ENCODE data around the gene FTCDNL1. TPM values are rescaled to one million over a fixed set of nuclear protein-coding genes. Genes with fewer than 3 reads are reported as not detected.

FTCDNL1 gene
- total RNA-seq, 1 donor from 2014 or later: 0.45 TPM

DNA sequence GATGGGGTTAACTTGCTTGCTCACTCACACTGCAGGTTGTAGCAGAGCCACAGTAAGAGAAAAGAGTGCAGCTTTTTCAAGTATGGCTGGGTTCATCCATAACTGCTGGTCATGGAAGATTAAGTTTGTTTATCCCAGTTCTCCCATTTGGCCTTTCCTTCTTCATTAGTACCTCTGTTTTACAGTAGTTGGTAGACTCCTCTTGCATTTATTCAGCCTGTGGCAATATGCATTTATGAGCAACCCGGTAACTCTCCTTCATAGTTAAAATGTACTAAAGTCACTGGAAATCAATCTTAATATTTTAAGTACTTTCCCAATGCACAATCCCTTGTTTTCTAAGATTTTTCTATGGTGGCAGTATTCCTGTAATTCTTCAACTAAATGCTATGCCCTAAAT, 14.0 kb downstream of the FTCDNL1 start:
- Histone ChIP-seq H3K9ac (ENCODE audit: low read length) (no peak overlapping the region), H3K4me3 (ENCODE audit: insufficient read depth, low read depth, low read length) (no peak overlapping the region), H3K4me2 (ENCODE audit: low read length) (no peak overlapping the region), H3K36me3 (ENCODE audit: insufficient read depth, low read length) (no peaks in the 10 kb centered on the region), H3K79me2 (ENCODE audit: insufficient read depth, low read length) (no peaks in the 10 kb centered on the region), H3K27ac (ENCODE audit: low read depth, low read length) (no peak overlapping the region), H3K9me3 (ENCODE audit: insufficient read depth, low read depth, low read length) (no peaks in the 10 kb centered on the region), H3K4me1 (ENCODE audit: insufficient read depth, low read length) (no peaks in the 10 kb centered on the region), H3K27me3 (ENCODE audit: insufficient read depth, low read length) (no peaks in the 10 kb centered on the region), H4K20me1 (ENCODE audit: insufficient read depth, low read length) (no peaks in the 10 kb centered on the region), H2AFZ (ENCODE audit: low read depth, low read length) (no peak overlapping the region)
- Mint-ChIP-seq H3K4me3 (ENCODE audit: unreplicated experiment) (no peak overlapping the region), H3K27me3 (ENCODE audit: low read depth, unreplicated experiment) (peaks cover 14% of the 10 kb centered on the region), H3K9me3 (ENCODE audit: unreplicated experiment) (peaks cover 5% of the 10 kb centered on the region), H3K4me1 (ENCODE audit: low read depth, unreplicated experiment) (peaks cover 2% of the 10 kb centered on the region), H3K27ac (ENCODE audit: unreplicated experiment) (no peak overlapping the region), H3K36me3 (ENCODE audit: low read depth, unreplicated experiment) (no peaks in the 10 kb centered on the region)
- DNase-seq (ENCODE audit: low read depth) (no peak), FAIRE-seq (no peak)
- TF ChIP-seq CTCF (IDR thresholded peaks at IDR 0.05; ENCODE audit: insufficient read depth, low read depth, low read length) (no peak), EZH2 (IDR thresholded peaks at IDR 0.05; ENCODE audit: insufficient read depth, low read length) (no peak)

DNA sequence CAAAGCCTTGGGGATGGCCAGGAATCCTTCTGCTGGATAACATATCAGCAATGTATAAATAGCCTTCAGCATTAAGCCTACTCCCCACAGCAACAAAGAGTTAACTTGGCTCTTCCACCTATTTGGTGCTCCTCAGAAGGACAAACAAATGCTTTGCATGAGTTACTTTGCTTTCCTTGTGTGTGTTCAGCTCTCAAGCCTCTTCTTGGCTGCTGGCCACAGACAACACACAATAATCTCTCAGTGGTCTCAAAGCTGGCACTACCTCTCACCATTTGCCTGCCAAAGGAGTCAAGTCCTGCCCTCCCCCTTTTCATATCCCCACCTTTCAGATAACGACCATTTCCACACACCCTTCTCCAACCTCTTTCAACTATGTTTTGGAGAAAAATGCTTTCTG, 17.5 kb downstream of the FTCDNL1 start:
- H3K4me3 Mint-ChIP-seq (ENCODE audit: unreplicated experiment): no peak overlapping the region

More for the DNA sequence above, 17.5 kb downstream of the FTCDNL1 start:
- Histone ChIP-seq H3K9ac (ENCODE audit: low read length) (no peak overlapping the region), H3K4me3 (ENCODE audit: insufficient read depth, low read depth, low read length) (no peak overlapping the region), H3K4me1 (ENCODE audit: insufficient read depth, low read length) (no peaks in the 10 kb centered on the region), H2AFZ (ENCODE audit: low read depth, low read length) (no peak overlapping the region), H3K36me3 (ENCODE audit: insufficient read depth, low read length) (no peaks in the 10 kb centered on the region), H3K27me3 (ENCODE audit: insufficient read depth, low read length) (no peaks in the 10 kb centered on the region), H3K27ac (ENCODE audit: low read depth, low read length) (no peak overlapping the region), H3K9me3 (ENCODE audit: insufficient read depth, low read depth, low read length) (no peaks in the 10 kb centered on the region), H4K20me1 (ENCODE audit: insufficient read depth, low read length) (no peaks in the 10 kb centered on the region), H3K4me2 (ENCODE audit: low read length) (no peak overlapping the region), H3K79me2 (ENCODE audit: insufficient read depth, low read length) (no peaks in the 10 kb centered on the region)
- Mint-ChIP-seq H3K36me3 (ENCODE audit: low read depth, unreplicated experiment) (no peaks in the 10 kb centered on the region), H3K9me3 (ENCODE audit: unreplicated experiment) (no peaks in the 10 kb centered on the region), H3K27me3 (ENCODE audit: low read depth, unreplicated experiment) (peaks cover 3% of the 10 kb centered on the region), H3K27ac (ENCODE audit: unreplicated experiment) (no peak overlapping the region), H3K4me1 (ENCODE audit: low read depth, unreplicated experiment) (peaks cover 2% of the 10 kb centered on the region)
- TF ChIP-seq CTCF (IDR thresholded peaks at IDR 0.05; ENCODE audit: insufficient read depth, low read depth, low read length) (no peak), EZH2 (IDR thresholded peaks at IDR 0.05; ENCODE audit: insufficient read depth, low read length) (no peak)
- DNase-seq (ENCODE audit: low read depth) (no peak), FAIRE-seq (no peak)
